ENCODE measurements around the gene GRIP1. TPM values are rescaled to one million over a fixed set of nuclear protein-coding genes. Genes with fewer than 3 reads are reported as not detected.

GRIP1 gene
- total RNA-seq, 4 donors from 2014 or later: 14.3 to 319 (median 20.6) TPM

DNA sequence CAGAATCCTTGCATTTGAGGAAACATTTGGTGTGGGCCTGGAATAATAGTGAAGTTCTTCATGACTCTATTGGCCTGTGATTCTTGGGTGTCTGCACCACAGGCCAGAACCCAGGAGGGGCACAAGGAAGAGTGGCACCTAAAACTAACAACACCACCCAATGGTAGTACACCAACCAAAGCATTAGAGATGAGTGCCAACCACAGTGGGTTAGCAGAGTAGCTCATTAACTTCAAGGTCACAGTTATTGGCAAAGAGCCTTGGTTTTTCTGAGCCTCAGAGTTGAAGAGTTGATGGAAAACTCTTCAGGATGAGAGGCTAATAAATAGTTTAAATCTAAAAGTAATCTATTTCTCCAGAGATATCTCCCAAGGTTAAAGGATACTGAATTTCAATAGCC, 319.6 kb downstream of the GRIP1 start:
- Histone ChIP-seq H3K27me3 (no peaks in the 10 kb centered on the region), H3K36me3 (no peaks in the 10 kb centered on the region), H3K9me3 (no peaks in the 10 kb centered on the region), H3K27ac (no peak overlapping the region), H3K4me1 (no peaks in the 10 kb centered on the region), H3K4me3 (no peak overlapping the region)
- no peak for DNase-seq (ENCODE audit: low spot score in 2 of 2)
- TF ChIP-seq CTCF (IDR thresholded peaks at IDR 0.05) (no peak), EP300 (IDR thresholded peaks at IDR 0.05) (no peak), POLR2A (IDR thresholded peaks at IDR 0.05) (no peak), POLR2AphosphoS5 (IDR thresholded peaks at IDR 0.05) (no peak)

DNA sequence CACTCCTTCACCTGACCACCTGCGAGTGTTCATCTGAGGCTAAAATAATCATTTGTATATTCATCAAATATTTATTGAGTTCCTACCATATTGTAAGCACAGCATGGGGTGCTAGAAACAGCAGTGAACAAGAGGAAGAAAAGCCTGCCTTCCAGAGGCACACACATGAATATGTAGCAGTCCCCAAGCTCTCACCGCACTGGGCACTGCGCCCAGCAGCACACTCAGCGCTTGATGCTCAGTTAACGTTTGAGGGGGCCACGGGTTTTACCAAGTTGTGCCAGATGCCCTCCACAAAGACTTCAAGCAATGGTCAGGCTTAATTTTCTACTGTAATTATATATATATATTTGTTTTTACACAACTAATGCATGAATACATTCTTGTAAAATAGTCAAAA, 324.6 kb downstream of the GRIP1 start:
- Histone ChIP-seq H3K9me3 (no peaks in the 10 kb centered on the region), H3K4me3 (no peak overlapping the region), H3K27me3 (no peaks in the 10 kb centered on the region), H3K27ac (no peak overlapping the region), H3K4me1 (no peaks in the 10 kb centered on the region), H3K36me3 (peaks cover 14% of the 10 kb centered on the region)
- WGBS: 82% methylated on average over 6 of the region's 6 CpGs
- no peak for DNase-seq (ENCODE audit: low spot score in 2 of 2)
- no peak for TF ChIP-seq POLR2A (IDR thresholded peaks at IDR 0.05)
- TF ChIP-seq CTCF (IDR thresholded peaks at IDR 0.05): no peak
- TF ChIP-seq EP300 (IDR thresholded peaks at IDR 0.05): no peak
- no peak for TF ChIP-seq POLR2AphosphoS5 (IDR thresholded peaks at IDR 0.05)

- no peaks in the 10 kb centered on the region for H3K27me3 ChIP-seq
- WGBS: 97% methylated on average over 8 of the region's 8 CpGs
- no peak overlapping the region for H3K27ac ChIP-seq
- no peak overlapping the region for H3K4me3 ChIP-seq
- DNase-seq (ENCODE audit: low spot score in 2 of 2): no peak
- no peaks in the 10 kb centered on the region for H3K4me1 ChIP-seq
- TF ChIP-seq POLR2AphosphoS5 (IDR thresholded peaks at IDR 0.05) (no peak), POLR2A (IDR thresholded peaks at IDR 0.05) (no peak), CTCF (IDR thresholded peaks at IDR 0.05) (no peak), EP300 (IDR thresholded peaks at IDR 0.05) (no peak)
- H3K9me3 ChIP-seq: no peaks in the 10 kb centered on the region
- H3K36me3 ChIP-seq: peaks cover 19% of the 10 kb centered on the region
These were observed 326.0 kb downstream of the GRIP1 start for GRCh38 chr12:66352899-66353298.

DNA sequence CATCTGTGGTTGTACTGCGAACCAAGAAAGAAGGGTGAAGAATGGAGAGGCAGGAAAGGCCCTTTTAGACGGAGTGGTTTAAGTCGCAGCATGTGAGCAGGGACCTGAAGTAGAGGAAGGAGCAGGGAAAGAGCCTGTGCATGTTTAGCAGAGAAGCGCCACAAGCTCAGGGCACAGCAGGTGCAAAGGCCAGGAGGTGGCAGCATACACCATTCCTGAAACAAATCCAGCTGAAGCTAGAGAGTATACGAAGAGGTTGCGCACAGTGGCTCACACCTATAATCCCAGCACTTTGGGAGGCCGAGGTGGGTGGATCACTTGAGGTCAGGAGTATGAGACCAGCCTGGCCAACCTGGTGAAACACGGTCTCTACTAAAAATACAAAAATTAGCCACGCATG, 326.7 kb downstream of the GRIP1 start:
- Histone ChIP-seq H3K9me3 (no peaks in the 10 kb centered on the region), H3K4me1 (no peaks in the 10 kb centered on the region), H3K4me3 (no peak overlapping the region), H3K27ac (no peak overlapping the region), H3K27me3 (no peaks in the 10 kb centered on the region), H3K36me3 (peaks cover 19% of the 10 kb centered on the region)
- WGBS: 83% methylated on average over 9 of the region's 9 CpGs
- peak in 1 of 2 donors; percentile 15 for TF ChIP-seq CTCF (IDR thresholded peaks at IDR 0.05)
- no peak for TF ChIP-seq POLR2AphosphoS5 (IDR thresholded peaks at IDR 0.05)
- no peak for DNase-seq (ENCODE audit: low spot score in 2 of 2)

GRCh38 chr12:66351301-66351700, 327.6 kb downstream of the GRIP1 start:
- Histone ChIP-seq H3K36me3 (peaks cover 19% of the 10 kb centered on the region), H3K9me3 (no peaks in the 10 kb centered on the region), H3K27ac (no peak overlapping the region), H3K4me3 (no peak overlapping the region), H3K4me1 (no peaks in the 10 kb centered on the region), H3K27me3 (no peaks in the 10 kb centered on the region)
- DNase-seq (ENCODE audit: low spot score in 2 of 2): no peak
- 100% methylated on average over 2 of the region's 2 CpGs for WGBS
- TF ChIP-seq EP300 (IDR thresholded peaks at IDR 0.05) (no peak), POLR2A (IDR thresholded peaks at IDR 0.05) (no peak), CTCF (IDR thresholded peaks at IDR 0.05) (no peak), POLR2AphosphoS5 (IDR thresholded peaks at IDR 0.05) (no peak)
